ENCODE data around the gene POLR2F.

The POLR2F gene

GRCh38 chr22:38006906-38007305 is 53.4 kb downstream of the POLR2F start:
- no peak for DNase-seq (ENCODE audit: low read depth in 2 of 2)

- DNase-seq (ENCODE audit: low read depth in 2 of 2), result no peak
These were observed 53.9 kb downstream of the POLR2F start for GRCh38 chr22:38007330-38007902.

- no peak for DNase-seq (ENCODE audit: low read depth in 2 of 2)
These were observed 55.7 kb downstream of the POLR2F start for GRCh38 chr22:38009000-38009806.

GRCh38 chr22:38012604-38013072 is 59.1 kb downstream of the POLR2F start:
- DNase-seq (ENCODE audit: low read depth in 2 of 2), result no peak

GRCh38 chr22:38014083-38014482 is 60.6 kb downstream of the POLR2F start:
- DNase-seq (ENCODE audit: low read depth in 2 of 2), result no peak

GRCh38 chr22:38016182-38017151 is 63.0 kb downstream of the POLR2F start:
- no peak for DNase-seq (ENCODE audit: low read depth in 2 of 2)

GRCh38 chr22:38017272-38017920 is 63.9 kb downstream of the POLR2F start:
- DNase-seq (ENCODE audit: low read depth in 2 of 2), result no peak

- DNase-seq (ENCODE audit: low read depth in 2 of 2), result no peak
These were observed 64.7 kb downstream of the POLR2F start for GRCh38 chr22:38017939-38018885.
